H1 (cell line): ENCODE results near the gene GPN2. TPM values are rescaled to one million over a fixed set of nuclear protein-coding genes. Genes with fewer than 3 reads are reported as not detected.
A peak's percentile ranks its signal among the peaks of the same experiment; 100 is the strongest.

Experiments used
- CTCF ChIA-PET: fragments of 300-600 bp; sonication (Branson Sonifier 250); formaldehyde crosslinking; loops from one replicate; lab custom pipeline; 2021; ENCODE audit not compliant: partially characterized antibody; lab: Charles Lee
- POLR2A ChIA-PET: fragments of 300-600 bp; sonication (Branson Sonifier 250); formaldehyde crosslinking; loops from one replicate; lab custom pipeline; 2021; ENCODE audit warnings: inconsistent platforms; ENCODE audit not compliant: partially characterized antibody; lab: Charles Lee
- DNase-seq, 2 experiments: peaks; one replicate each; pipeline versions ENCODE4 v3.0.0 to v3.0.0-alpha.2; 2010 to 2022; ENCODE audit warnings: low spot score in 2 of 2, low read depth in 1 of 2, mixed read lengths in 1 of 2
- FAIRE-seq: peaks from 2 replicates; lab custom pipeline; 2011; peaks lifted over from hg19 to GRCh38; lab: Jason Lieb, UNC
- H2AFZ ChIP-seq: 2 replicates; pipeline ENCODE4 v1.8.1; 2012; ENCODE audit warnings: low read length, inconsistent platforms
- H2AK5ac ChIP-seq: 2 replicates; pipeline ENCODE4 v1.6.1; 2013; ENCODE audit warnings: low read depth, low read length
- H2BK120ac ChIP-seq: replicated peaks from 2 replicates; pipeline ENCODE3; 2013; ENCODE audit warnings: low read depth, low read length, inconsistent platforms
- H2BK12ac ChIP-seq: 2 replicates; pipeline ENCODE4 v1.6.1; 2013; ENCODE audit warnings: low read depth, low read length
- H2BK15ac ChIP-seq: 2 replicates; pipeline ENCODE4 v1.6.1; 2013; ENCODE audit warnings: low read length
- H2BK20ac ChIP-seq: 2 replicates; pipeline ENCODE4 v1.6.1; 2013; ENCODE audit warnings: low read length
- H2BK5ac ChIP-seq: 2 replicates; pipeline ENCODE4 v1.6.1; 2013; ENCODE audit warnings: low read depth, low read length
- H3K14ac ChIP-seq: 2 replicates; pipeline ENCODE4 v1.6.1; 2013; ENCODE audit warnings: inconsistent platforms; ENCODE audit not compliant: insufficient read length
- H3K18ac ChIP-seq: 2 replicates; pipeline ENCODE4 v1.6.1; 2013; ENCODE audit warnings: low read length; ENCODE audit errors: extremely low read depth
- H3K23ac ChIP-seq: 2 replicates; pipeline ENCODE4 v1.6.1; 2013; ENCODE audit warnings: inconsistent platforms; ENCODE audit not compliant: insufficient read length
- H3K23me2 ChIP-seq: 2 replicates; pipeline ENCODE4 v1.6.1; 2013; ENCODE audit warnings: low read depth, low read length
- H3K27ac ChIP-seq: 2 replicates; pipeline ENCODE4 v1.6.1; 2011; ENCODE audit warnings: low read depth, low read length, inconsistent platforms
- H3K27me3 ChIP-seq, 4 experiments: replicated peaks in 1 of 4; 1 replicate in 1 of 4; 2 replicates in 3 of 4; pipeline versions ENCODE4 v1.6.1 to v1.8.1; 2011 to 2013; ENCODE audit warnings: low read length in 3 of 4, mild to moderate bottlenecking in 3 of 4, inconsistent platforms in 2 of 4, mixed read lengths in 2 of 4, moderate library complexity in 1 of 4; ENCODE audit not compliant: control insufficient read depth in 3 of 4, insufficient read depth in 3 of 4; ENCODE audit errors: extremely low read depth in 1 of 4
- H3K36me3 ChIP-seq, 4 experiments: 2 replicates each; pipeline versions ENCODE4 v1.6.1 to v1.8.1; 2011 to 2013; ENCODE audit warnings: mild to moderate bottlenecking in 4 of 4, low read length in 3 of 4, moderate library complexity in 2 of 4, control low read depth in 1 of 4, inconsistent platforms in 1 of 4; ENCODE audit not compliant: insufficient read depth in 4 of 4, control insufficient read depth in 2 of 4
- H3K4ac ChIP-seq: replicated peaks from 2 replicates; pipeline ENCODE3; 2013; ENCODE audit warnings: low read length, low read depth, mixed read lengths, inconsistent platforms; ENCODE audit not compliant: insufficient read length
- H3K4me1 ChIP-seq, 4 experiments: replicated peaks in 1 of 4; 1 replicate in 1 of 4; 2 replicates in 3 of 4; pipeline versions ENCODE4 v1.6.1 to v1.8.1; 2011 to 2013; ENCODE audit warnings: low read length in 3 of 4, inconsistent platforms in 2 of 4, mixed read lengths in 1 of 4; ENCODE audit not compliant: insufficient read depth in 4 of 4, control insufficient read depth in 3 of 4
- H3K4me2 ChIP-seq, 2 experiments: 2 replicates each; pipeline versions ENCODE4 v1.6.1 to v1.8.1; 2011 to 2013; ENCODE audit warnings: low read depth in 2 of 2, low read length in 2 of 2, control low read depth in 1 of 2, inconsistent platforms in 1 of 2, mild to moderate bottlenecking in 1 of 2; ENCODE audit not compliant: insufficient read depth in 1 of 2
- H3K4me3 ChIP-seq, 4 experiments: fragments of 200-600, 300-600 bp in 1 of 4; sonication (generic), shearing (Covaris generic), sonication (Bioruptor Twin) in 1 of 4; 2 replicates each; pipeline versions ENCODE4 v1.5.1 to v1.8.1; 2011 to 2016; ENCODE audit warnings: low read length in 4 of 4, low read depth in 3 of 4, control low read depth in 2 of 4, inconsistent platforms in 2 of 4, mild to moderate bottlenecking in 2 of 4, mixed read lengths in 1 of 4, moderate library complexity in 1 of 4; ENCODE audit not compliant: insufficient read depth in 2 of 4; ENCODE audit errors: extremely low read depth in 1 of 4
- H3K56ac ChIP-seq: replicated peaks from 2 replicates; pipeline ENCODE3; 2013; ENCODE audit warnings: low read depth, mild to moderate bottlenecking, mixed read lengths, low read length, inconsistent platforms; ENCODE audit not compliant: insufficient read length
- H3K79me1 ChIP-seq: 2 replicates; pipeline ENCODE4 v1.6.1; 2013; ENCODE audit warnings: low read depth, low read length, control low read depth
- H3K79me2 ChIP-seq, 2 experiments: 2 replicates each; pipeline versions ENCODE4 v1.6.1 to v1.8.1; 2012 to 2013; ENCODE audit warnings: low read length in 2 of 2, mild to moderate bottlenecking in 2 of 2, inconsistent platforms in 1 of 2; ENCODE audit not compliant: insufficient read depth in 2 of 2, control insufficient read depth in 1 of 2
- H3K9ac ChIP-seq, 4 experiments: replicated peaks in 1 of 4; 1 replicate in 1 of 4; 2 replicates in 3 of 4; pipeline versions ENCODE4 v1.6.1 to v1.8.1; 2011 to 2013; ENCODE audit warnings: low read depth in 3 of 4, low read length in 3 of 4, control low read depth in 2 of 4, mild to moderate bottlenecking in 2 of 4, moderate library complexity in 2 of 4, inconsistent platforms in 1 of 4; ENCODE audit errors: extremely low read depth in 1 of 4
- H3K9me3 ChIP-seq, 2 experiments: 2 replicates each; pipeline versions ENCODE4 v1.6.1 to v1.8.1; 2012 to 2013; ENCODE audit warnings: mild to moderate bottlenecking in 2 of 2, moderate library complexity in 2 of 2, control low read depth in 1 of 2, inconsistent platforms in 1 of 2, low read depth in 1 of 2, low read length in 1 of 2, mixed read lengths in 1 of 2; ENCODE audit not compliant: insufficient read depth in 2 of 2
- H4K20me1 ChIP-seq, 2 experiments: replicated peaks in 1 of 2; 2 replicates each; pipeline versions ENCODE3 to v1.8.1; 2011 to 2013; ENCODE audit warnings: inconsistent platforms in 2 of 2, low read length in 2 of 2, mild to moderate bottlenecking in 1 of 2; ENCODE audit not compliant: insufficient read depth in 2 of 2, control insufficient read depth in 1 of 2
- H4K5ac ChIP-seq: 2 replicates; pipeline ENCODE4 v1.6.1; 2013; ENCODE audit warnings: low read length, low read depth, mixed read lengths, inconsistent platforms; ENCODE audit not compliant: insufficient read length
- H4K8ac ChIP-seq: 2 replicates; pipeline ENCODE4 v1.8.0; 2013; ENCODE audit warnings: mild to moderate bottlenecking, moderate library complexity, low read length, inconsistent platforms; ENCODE audit not compliant: insufficient read depth; ENCODE audit errors: extremely low read depth
- H4K91ac ChIP-seq: replicated peaks from 2 replicates; pipeline ENCODE3; 2013; ENCODE audit warnings: low read length, mixed read lengths, inconsistent platforms; ENCODE audit not compliant: insufficient read length
- BRCA1 ChIP-seq: IDR thresholded peaks from 2 replicates; pipeline ENCODE4 v1.6.1; 2012; ENCODE audit warnings: low read depth, low read length, improper control_type of control experiment
- CBX5 ChIP-seq: fragments of 300-800, 300-1000 bp; sonication (generic); IDR thresholded peaks from 2 replicates; pipeline ENCODE4 v1.7.1; 2016; ENCODE audit warnings: antibody characterized with exemption, low read length, low read depth
- CBX8 ChIP-seq: fragments of 300-800, 300-1000 bp; sonication (generic); IDR thresholded peaks from 2 replicates; pipeline ENCODE4 v1.7.1; 2016; ENCODE audit warnings: low read depth, low read length, borderline replicate concordance
- FOSL1 ChIP-seq: IDR thresholded peaks from 2 replicates; pipeline ENCODE4 v1.6.1; 2011; ENCODE audit warnings: mild to moderate bottlenecking, low read depth, low read length, moderate library complexity; ENCODE audit not compliant: insufficient read depth
- JUND ChIP-seq: IDR thresholded peaks from 2 replicates; pipeline ENCODE4 v1.6.1; 2011; ENCODE audit warnings: mild to moderate bottlenecking, improper control_type of control experiment, low read length
- POLR2AphosphoS5 ChIP-seq: IDR thresholded peaks from 2 replicates; pipeline ENCODE4 v1.6.1; 2011; ENCODE audit warnings: low read depth, low read length
- YY1 ChIP-seq: IDR thresholded peaks from 2 replicates; pipeline ENCODE4 v1.6.1; 2011; ENCODE audit warnings: low read depth, mild to moderate bottlenecking, low read length
- WGBS, 2 experiments: shearing (Covaris generic) in 1 of 2; methylation state at CpG; one replicate each; pipeline versions ENCODE4 v1.1.6 to v1.1.7; 2013 to 2015; ENCODE audit warnings: low lambda C conversion rate in 2 of 2, mixed read lengths in 2 of 2, inconsistent platforms in 1 of 2, low coverage in 1 of 2, missing lambda C conversion rate in 1 of 2; ENCODE audit not compliant: insufficient replicate concordance in 2 of 2, insufficient coverage in 1 of 2, insufficient read length in 1 of 2; ENCODE audit errors: extremely low coverage in 1 of 2, missing lambda C conversion rate in 1 of 2; 5-methylcytosine and 5-hydroxymethylcytosine counted together
- polyA plus RNA-seq, 7 experiments: library from polyadenylated mRNA; depleted of rRNA in 3 of 7; stranded (reverse) in 5 of 7; unstranded in 2 of 7; fragments of >200 nt in 5 of 7; fragments of 200-250 nt in 2 of 7; gene quantifications; 1 replicate in 5 of 7; 2 replicates in 1 of 7; 4 replicates in 1 of 7; pipeline versions ENCODE4 v1.2.1 to v1.2.3, GENCODE V29; 2011 to 2013; ENCODE audit warnings: missing spikeins in 2 of 7, mixed read lengths in 2 of 7
- total RNA-seq: library from RNA; stranded (reverse); fragmentation: NEBNext Ultra II Directional; extraction: Animal tissue kit (Norgen Biotek cat#: 25700); gene quantifications from 2 replicates; pipeline ENCODE4 v1.2.1, GENCODE V29; 2021
- TF ChIP-seq, protein P1 (sequence below): IDR thresholded peaks from 2 replicates; pipeline ENCODE4 v1.6.1; 2012; ENCODE audit warnings: low read length, inconsistent platforms

The GPN2 gene
- total and polyA plus RNA-seq, 2 of the 8 experiments (the other 6 are each of a cell fraction or from before 2014, with no cell fraction given): 27.3 to 36.8 TPM

DNA sequence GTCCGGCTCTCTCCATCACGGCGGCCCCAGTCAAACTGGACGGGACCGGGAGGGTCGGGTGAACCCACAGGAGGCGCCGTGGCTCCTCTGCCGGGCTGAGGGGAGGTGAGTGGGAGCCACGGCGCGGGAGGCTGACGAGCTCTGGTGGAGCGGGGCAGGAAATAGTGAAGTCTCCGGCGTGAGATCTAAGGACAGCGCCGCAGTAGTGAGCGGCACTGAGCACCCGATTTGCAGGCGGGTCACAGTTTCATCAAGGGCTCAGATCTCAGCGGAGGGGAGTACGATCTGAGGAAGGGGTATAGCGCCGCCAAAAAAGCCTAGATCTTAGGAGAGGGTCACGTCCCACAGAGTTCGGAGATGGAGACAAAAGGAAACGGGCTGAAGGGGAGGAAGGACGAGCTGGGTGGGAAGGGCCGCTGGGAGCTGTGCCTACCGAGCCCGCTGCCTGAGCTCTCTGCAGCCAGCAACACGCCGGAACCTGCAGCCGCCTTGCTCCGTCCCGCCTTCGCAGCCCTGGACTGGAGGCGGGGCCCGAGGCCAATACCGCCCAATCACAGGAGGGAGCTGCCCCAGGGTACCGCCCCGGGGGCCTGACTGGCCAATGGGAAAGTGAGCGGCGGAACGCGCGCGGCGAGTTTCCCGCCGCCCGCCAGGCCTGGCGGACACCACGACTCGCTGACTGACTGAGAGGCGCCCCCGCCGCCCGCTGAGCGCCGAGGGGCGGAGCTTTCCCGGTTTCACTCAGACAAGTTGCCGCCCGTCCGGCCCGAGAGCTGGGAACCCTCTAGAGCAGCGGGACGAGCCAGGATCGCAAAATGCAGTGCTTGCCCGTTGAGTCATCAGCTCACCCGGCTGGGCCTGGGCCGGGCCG is 25.2 kb downstream of the GPN2 start:
- peak overlapping the region; percentile 52; the same call in 1 of the 2 replicates for H3K27ac ChIP-seq
- H3K4me2 ChIP-seq: peak overlapping the region; percentile 60 to 91
- H3K79me2 ChIP-seq: no peaks in the 10 kb centered on the region
- peak overlapping the region; percentile 67 for H3K56ac ChIP-seq
- POLR2A ChIA-PET: interaction anchor here (0.6 to 2.4 kb wide), 9 partner anchors 8 to 1083 kb away, joined by 3 to 11 read pairs (median 4); partner anchors contain the start of genes GPATCH3, GPN2 and PIGV
- no peaks in the 10 kb centered on the region for H3K9me3 ChIP-seq
- no peak overlapping the region for H3K23ac ChIP-seq
- no peak overlapping the region for H2BK12ac ChIP-seq
- no peak for FAIRE-seq
- no peak overlapping the region for H3K14ac ChIP-seq
- peak overlapping the region; percentile 60 for H4K8ac ChIP-seq
- H2BK120ac ChIP-seq: no peak overlapping the region
- peak overlapping the region; percentile 85 for H3K18ac ChIP-seq
- peaks cover 9% of the 10 kb centered on the region for H3K23me2 ChIP-seq
- peak overlapping the region; percentile 71; the same call in 1 of the 2 replicates for H2BK5ac ChIP-seq
- peak; percentile 95 to 97 for DNase-seq
- WGBS, 2 experiments: 2% methylated on average over 64 of the region's 75 CpGs; no CpG with 5 or more reads in 1 of the 2 experiments
- H3K36me3 ChIP-seq: no peaks in the 10 kb centered on the region
- peaks cover 4 to 13% (median 12%) of the 10 kb centered on the region in 4 experiments; a peak in 5 of 7 replicates for H3K27me3 ChIP-seq
- H2AK5ac ChIP-seq: 0 out of 2 replicates have a peak overlapping the region, but pooled peaks have one; percentile 60
- H4K5ac ChIP-seq: peak overlapping the region; percentile 79
- H2BK20ac ChIP-seq: no peak overlapping the region
- CTCF ChIA-PET: interaction anchor here (0.7 to 31.7 kb wide), 9 partner anchors 1 to 382 kb away, joined by 3 to 547 read pairs (median 3); partner anchors contain the start of genes GPN2 and SFN
- H2AFZ ChIP-seq: peak overlapping the region; percentile 14; the same call in 1 of the 2 replicates
- H4K20me1 ChIP-seq: no peaks in the 10 kb centered on the region
- no peaks in the 10 kb centered on the region for H3K79me1 ChIP-seq
- H3K4me3 ChIP-seq: peak overlapping the region; percentile 58 to 68 (median 62)
- peak overlapping the region; percentile 98 for H4K91ac ChIP-seq
- H3K4me1 ChIP-seq: peaks cover 0 to 27% (median 21%) of the 10 kb centered on the region in 4 experiments; a peak in 5 of 7 replicates
- H3K4ac ChIP-seq: no peak overlapping the region
- peak overlapping the region; percentile 36 to 90 (median 69) for H3K9ac ChIP-seq
- no peak overlapping the region for H2BK15ac ChIP-seq
- no peak for TF ChIP-seq BRCA1
- no peak for TF ChIP-seq CBX5
- no peak for TF ChIP-seq CBX8
- no peak for TF ChIP-seq YY1
- TF ChIP-seq FOSL1: no peak
- TF ChIP-seq, protein P1, sequence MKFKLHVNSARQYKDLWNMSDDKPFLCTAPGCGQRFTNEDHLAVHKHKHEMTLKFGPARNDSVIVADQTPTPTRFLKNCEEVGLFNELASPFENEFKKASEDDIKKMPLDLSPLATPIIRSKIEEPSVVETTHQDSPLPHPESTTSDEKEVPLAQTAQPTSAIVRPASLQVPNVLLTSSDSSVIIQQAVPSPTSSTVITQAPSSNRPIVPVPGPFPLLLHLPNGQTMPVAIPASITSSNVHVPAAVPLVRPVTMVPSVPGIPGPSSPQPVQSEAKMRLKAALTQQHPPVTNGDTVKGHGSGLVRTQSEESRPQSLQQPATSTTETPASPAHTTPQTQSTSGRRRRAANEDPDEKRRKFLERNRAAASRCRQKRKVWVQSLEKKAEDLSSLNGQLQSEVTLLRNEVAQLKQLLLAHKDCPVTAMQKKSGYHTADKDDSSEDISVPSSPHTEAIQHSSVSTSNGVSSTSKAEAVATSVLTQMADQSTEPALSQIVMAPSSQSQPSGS: no peak
- TF ChIP-seq JUND: 0 out of 2 replicates have a peak, but pooled peaks have one; percentile 35
- TF ChIP-seq POLR2AphosphoS5: peak; percentile 80
